ENCODE results near the gene FOSL2.

The FOSL2 gene

GRCh38 chr2:28411956-28412609, 19.4 kb downstream of the FOSL2 start:
- no peak for DNase-seq (ENCODE audit: low read depth in 2 of 2)

DNA sequence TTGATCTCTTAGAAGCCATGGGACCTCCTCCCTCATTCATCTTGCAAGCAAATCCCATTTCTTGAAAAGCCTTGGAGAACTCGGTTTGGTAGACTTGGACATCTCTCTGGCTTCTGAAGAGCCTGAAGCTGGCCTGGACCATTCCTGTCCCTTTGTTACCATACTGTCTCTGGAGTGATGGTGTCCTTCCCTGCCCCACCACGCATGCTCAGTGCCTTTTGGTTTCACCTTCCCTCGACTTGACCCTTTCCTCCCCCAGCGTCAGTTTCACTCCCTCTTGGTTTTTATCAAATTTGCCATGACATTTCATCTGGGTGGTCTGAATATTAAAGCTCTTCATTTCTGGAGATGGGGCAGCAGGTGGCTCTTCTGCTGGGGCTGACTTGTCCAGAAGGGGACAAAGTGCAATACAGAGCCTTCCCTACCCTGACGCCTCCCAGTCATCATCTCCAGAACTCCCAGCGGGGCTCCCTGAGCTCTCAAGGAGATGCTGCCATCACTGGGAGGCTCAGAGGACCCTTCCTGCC, 20.0 kb downstream of the FOSL2 start:
- DNase-seq (ENCODE audit: low read depth in 2 of 2): no peak

DNA sequence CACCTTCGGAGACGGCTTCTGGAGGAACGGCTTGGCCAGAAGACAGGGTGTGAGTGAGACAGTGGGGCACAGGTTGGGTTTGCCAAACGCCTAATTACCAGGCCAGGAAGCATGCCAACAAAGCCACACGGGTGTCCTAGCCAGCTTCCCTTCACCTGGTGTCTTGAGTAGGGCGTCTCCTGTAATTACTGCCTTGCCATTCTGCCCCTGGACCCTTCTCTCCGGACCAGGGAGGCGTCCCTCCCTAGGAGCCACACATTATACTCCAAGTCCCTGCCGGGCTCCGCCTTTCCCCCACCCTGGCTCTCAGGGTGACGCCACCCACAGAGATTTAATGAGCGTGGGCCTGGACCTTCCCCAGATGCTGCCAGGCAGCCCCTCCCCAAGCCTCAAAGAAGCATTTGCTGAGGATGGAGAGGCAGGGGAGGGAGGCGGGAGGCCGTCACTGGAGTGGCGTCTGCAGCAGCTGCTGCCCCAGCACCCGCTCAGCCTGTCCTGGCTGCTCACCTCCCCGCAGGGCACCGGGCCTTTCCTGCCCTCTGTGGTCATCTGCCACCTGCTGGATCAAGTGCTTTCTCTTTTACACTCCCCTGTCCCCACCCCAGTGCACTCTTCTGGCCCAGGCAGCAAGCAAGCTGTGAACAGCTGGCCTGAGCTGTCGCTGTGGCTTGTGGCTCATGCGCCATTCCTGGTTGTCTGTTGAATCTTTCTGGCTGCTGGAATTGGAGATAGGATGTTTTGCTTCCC, 20.7 kb downstream of the FOSL2 start:
- no peak for DNase-seq (ENCODE audit: low read depth in 2 of 2)

DNA sequence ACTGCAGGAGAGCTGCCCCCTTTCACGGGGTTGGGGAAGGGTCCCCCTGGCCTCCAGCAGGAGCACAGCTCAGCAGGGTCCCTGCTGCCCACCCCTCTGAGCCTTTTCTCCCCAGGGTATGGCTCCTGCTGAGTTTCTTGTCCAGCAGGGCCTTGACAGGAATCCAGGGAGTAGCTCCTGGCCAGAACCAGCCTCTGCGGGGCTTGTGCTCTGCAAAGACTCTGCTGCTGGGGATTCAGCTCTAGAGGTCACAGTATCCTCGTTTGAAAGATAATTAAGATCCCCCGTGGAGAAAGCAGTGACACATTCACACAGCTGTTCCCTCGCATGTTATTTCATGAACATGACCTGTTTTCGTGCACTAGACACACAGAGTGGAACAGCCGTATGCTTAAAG, 21.2 kb downstream of the FOSL2 start:
- DNase-seq (ENCODE audit: low read depth in 2 of 2): no peak

DNA sequence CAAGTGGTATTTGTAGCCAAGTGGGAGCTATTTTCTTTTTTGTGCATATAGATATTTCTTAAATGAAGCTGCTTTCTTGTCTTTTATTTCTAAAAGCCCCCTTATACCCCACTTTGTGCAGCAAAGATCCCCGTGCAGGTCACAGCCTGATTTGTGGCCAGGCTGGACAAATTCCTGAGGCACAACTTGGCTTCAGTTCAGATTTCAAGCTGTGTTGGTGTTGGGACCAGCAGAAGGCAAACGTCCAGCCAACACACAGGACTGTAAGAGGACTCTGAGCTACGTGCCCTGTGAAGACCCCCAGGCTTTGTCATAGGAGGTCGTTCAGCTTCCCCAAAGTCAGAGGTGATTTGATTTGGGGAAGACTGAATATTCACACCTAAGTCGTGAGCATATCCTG, 21.9 kb downstream of the FOSL2 start:
- DNase-seq (ENCODE audit: low read depth in 2 of 2): no peak

DNA sequence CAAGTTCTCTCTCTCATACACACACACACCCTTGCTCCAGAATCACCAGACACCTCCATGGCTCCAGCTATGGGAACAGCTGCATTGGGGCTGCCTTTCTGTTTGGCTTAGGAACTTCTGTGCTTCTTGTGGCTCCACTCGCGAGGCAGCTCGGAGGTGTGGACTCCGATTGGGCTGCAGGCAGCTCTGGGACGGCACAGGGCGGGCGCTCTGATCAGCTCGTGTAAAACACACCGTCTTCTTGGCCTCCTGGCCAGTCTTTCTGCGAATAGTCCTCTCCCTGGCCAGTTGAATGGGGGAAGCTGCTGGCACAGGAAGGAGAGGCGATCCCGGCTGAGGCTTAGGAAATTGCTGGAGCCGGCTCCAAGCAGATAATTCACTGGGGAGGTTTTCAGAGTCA, 22.4 kb downstream of the FOSL2 start:
- no peak for DNase-seq (ENCODE audit: low read depth in 2 of 2)

DNA sequence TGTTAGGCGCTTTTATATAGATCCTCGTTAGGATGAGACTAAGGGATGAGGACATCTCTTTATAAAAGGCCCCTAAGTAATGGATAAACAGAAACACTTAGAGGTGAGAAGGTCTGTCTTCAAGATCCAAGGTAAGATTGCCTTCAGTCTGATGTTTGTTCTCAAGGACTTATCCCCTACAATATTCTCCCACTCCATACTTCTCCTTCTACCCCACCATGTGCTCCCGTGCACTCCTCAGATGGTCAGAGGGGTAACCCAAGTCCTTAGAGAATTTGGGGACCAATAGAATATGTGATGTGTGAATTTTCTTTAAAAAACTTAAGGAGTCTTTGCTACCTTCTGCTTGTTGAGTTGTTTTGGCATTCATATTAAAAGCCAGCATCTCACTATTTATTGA, 23.1 kb downstream of the FOSL2 start:
- no peak for DNase-seq (ENCODE audit: low read depth in 2 of 2)

DNA sequence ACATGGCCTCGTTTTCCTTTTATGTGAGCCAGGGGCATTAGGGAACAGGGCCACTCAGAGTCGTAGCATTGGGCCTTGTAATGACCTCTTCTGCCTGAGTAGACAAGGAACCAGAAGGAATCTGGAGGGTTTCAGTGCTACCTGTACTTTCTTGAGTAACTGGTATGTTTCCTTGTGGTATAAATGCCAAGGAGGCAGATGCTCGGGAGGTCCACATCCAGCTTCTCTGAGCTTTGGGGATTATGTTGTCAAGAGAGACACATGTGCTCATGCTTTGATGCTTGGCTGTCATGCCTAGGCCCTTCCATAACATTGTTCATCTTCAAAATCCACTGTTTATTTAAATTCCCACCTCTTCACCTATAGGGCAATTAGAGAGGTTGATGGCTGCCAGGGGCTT, 26.3 kb downstream of the FOSL2 start:
- DNase-seq (ENCODE audit: low read depth in 2 of 2): no peak

DNA sequence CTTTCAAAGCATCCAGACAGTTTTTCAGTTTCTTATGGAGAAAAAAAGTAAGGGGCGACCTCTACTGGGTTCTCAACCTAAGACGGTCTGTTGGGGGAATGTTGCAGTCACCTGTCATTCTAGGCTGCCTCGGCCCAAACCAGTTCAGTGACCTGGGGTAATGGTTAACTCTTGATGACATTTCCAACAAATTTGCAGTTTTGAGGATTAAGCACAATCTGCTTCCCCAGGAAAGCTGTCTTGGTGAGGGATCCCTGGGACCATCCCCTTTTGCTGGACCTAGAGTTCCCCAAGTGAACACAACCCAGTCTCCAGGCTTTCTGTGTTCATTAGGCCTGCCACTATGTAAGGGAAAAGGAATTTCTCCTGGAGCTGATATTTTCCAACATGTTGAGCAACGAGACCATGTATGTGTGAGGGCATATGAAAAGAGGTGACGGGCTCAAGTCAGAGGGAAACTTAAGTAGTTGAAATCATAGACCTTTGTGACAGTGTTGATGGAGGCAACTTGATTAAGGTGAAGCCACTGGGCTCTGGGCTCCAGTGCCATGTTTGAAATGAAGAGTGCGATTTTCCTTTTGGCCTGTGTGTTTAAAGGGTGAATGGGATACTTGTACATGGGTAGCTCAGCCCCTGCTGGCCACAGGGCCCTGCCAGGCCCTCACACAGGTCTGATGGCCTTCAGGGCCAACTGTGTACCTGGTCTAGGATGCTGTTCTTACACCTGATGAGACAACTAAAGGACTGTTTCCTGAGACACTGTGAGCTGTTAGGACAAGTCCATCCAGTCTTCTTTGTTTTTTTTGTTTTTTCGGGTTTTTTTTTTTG, 27.0 kb downstream of the FOSL2 start:
- no peak for DNase-seq (ENCODE audit: low read depth in 2 of 2)

DNA sequence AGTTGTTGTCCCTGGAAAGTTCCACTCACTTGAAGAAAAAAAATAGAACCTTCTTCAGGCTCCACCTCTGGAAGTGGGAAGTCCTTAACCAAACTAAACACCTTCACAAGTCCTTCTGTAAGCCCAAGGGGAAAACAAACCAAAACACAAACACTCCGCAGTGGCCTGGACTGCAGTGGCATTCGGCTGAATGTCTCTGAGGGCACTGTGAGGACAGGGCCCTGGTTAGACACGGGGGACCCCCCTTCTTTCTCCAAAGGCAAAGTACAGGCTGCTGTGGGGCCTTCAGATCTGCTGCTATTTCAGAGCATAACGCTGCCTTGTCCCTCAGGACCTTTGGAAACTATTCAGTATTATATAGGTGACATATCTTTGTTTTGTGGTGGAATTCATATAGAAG, 28.1 kb downstream of the FOSL2 start:
- no peak for DNase-seq (ENCODE audit: low read depth in 2 of 2)

DNA sequence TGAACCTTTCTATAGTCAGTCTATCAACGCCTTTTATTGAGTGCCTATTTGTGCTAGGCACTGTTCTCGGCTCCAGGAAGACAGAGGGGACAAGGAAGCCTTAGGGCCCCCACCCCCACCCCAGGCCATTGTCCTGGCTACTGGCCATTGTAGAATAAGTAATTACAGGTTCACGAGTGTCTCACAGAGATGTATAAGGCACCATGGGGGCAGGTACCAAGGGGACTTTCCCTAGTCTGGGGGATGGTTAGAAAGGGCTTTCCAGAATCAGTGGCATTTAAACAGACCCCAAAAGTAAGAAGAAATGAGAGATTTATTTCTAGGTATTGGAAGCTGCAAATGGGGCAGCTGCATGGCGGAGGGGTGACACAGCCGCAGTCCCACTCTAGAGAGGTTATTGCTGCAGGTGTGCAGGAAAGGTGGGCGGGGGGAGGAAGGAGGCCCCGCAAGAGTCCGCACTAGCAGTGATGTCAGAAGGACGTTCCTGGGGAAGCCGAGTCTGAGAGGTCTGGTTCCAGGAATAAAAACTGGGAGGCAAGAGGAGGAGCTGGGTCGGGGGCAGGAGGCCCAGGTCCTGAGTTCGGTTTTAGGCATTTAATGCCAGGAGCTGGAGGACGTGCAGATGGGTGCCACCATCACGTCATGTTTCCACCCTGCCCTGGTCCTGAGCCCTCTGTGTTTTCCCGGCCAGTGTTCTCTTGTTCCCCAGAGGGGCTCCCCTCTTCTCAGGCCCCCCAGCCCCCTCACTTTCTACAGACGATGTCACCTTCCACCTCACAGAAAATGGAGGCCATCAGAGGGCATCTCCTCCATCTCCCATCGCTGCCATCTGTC, 30.5 kb downstream of the FOSL2 start:
- no peak for DNase-seq (ENCODE audit: low read depth in 2 of 2)

DNA sequence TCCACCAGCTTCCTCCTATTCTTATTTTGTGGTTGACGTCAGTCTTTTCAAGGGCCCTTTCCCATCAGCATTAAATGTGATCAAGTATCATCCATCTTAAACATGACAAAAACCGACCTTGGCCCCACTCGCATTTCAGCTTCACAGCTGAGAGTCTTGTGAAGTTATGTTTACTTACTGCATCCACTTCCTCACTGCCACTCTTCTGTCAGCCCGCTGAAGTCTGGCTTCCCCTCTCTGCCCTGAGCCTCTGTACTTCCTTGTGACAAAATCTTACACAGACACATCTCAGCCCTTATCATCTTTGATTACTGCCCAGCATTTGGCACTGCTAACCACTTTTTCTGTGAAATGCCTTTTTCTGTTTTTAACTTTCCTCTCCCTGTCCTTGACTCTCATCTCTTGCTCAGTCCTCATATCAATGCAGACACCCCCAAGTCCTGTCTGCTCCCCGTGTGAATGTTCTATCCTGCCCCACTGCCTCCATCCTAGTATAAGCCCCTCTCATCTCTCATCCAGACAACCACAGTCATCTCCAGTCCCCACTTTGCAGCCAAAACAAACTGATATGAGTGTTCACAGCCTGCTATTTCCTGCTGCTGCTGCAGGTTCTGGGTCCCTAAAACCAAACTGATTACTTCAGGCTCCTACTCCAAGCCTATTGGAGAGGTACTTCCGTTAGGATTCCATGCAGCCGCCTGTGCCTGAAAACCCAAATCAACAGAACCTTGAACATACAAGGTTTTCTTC, 31.4 kb downstream of the FOSL2 start:
- DNase-seq (ENCODE audit: low read depth in 2 of 2): no peak

DNA sequence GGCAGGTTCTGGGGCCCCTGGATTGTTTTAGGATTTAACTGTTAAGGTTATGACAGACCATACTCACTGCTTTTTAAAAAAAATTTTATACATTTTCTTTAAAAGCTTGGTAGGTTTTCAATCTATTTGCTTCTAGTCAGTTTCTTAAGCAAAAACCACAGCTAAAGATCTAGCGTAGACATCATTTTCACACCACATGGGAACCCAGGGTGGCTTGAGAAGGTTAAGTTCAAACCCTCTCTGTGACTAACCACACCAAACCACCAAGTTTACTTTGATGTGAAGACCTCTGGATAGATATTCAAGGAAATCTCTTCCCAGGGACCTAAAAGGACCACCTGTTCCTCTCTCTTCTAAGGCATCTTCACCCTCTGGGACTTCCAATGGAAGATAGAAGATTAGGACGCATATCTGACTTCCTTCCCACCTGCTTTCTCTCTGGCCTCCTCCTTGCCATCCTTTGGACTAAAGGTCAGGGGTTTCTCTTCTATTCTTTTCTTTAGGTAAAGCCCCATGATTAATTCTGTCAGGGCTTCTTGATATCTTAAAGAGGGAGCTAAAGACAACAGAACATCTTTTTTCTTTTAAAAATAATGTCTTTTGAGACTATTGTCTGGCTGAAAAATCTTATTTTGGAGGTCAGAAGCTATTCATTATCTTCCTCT, 32.3 kb downstream of the FOSL2 start:
- no peak for DNase-seq (ENCODE audit: low read depth in 2 of 2)

DNA sequence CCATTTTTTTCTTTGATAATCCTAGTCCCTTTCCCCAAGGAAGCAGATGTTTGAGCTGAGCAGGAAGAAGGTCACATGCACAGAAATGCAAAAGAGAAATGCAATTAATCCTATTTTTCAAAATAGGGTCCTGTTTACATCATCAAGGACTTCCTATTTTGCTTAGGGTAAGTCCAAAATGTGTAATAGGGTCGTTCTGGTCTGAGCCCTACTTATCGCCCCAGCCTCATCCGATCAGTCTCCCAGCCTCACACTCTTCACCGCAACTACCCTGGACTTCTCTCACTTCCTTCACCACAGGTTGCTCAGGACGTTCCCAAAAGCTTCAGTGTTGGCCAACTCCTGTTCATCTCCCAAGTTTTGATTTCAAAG, 32.8 kb downstream of the FOSL2 start:
- no peak for DNase-seq (ENCODE audit: low read depth in 2 of 2)

DNA sequence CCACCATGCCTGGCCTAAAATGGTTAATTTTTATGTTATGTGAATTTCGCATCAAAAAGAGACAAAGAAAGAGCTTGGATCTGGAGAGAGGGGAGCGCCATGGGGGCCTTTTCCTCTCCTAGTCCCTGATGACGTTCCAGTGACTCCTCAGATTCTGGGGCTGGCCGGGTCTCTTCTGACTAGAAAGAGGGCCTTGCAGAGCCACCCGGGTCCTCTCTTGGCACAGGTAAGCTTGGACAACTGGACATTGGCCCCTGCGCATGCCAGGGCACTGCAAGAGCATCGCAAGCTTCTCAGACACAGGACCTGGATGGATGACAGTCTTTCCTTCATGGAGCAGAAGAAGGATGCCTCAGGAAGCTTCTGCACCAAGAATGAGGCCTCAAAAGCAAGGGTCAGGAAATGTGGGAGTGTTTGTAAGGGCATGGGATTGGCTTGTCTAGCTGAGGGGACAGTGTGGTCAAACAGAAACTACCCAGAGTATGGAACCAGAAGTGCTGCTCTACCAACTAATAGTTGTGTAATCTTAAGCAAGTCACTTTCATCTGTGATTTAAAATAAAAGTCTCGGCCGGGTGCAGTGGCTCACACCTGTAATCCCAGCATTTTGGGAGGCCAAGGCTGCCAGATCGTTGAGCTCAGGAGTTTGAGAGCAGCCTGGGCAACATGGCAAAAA, 35.2 kb downstream of the FOSL2 start:
- no peak for DNase-seq (ENCODE audit: low read depth in 2 of 2)

- DNase-seq (ENCODE audit: low read depth in 2 of 2): no peak
These were observed 35.8 kb downstream of the FOSL2 start for GRCh38 chr2:28428486-28428885.

GRCh38 chr2:28429636-28430376, 37.1 kb downstream of the FOSL2 start:
- no peak for DNase-seq (ENCODE audit: low read depth in 2 of 2)

DNA sequence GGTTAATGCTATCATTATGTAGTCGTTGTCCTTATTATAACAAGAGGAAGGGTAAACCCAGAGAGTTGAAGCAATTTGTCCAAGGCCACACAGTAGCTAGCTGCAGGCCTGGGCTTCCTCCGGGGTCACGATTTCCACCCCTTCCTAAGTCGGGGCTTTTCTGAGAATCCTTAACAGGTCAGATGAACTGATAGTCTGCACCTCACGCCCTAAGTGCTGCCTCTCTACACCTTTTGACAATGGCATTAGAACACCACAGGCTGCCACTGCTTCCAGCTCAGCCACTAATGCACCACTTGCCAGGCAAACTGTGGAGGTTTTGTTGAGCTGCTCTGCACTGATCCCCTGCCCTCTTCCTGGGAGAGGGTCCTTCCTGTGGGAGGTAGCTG, 37.7 kb downstream of the FOSL2 start:
- DNase-seq (ENCODE audit: low read depth in 2 of 2): no peak

DNA sequence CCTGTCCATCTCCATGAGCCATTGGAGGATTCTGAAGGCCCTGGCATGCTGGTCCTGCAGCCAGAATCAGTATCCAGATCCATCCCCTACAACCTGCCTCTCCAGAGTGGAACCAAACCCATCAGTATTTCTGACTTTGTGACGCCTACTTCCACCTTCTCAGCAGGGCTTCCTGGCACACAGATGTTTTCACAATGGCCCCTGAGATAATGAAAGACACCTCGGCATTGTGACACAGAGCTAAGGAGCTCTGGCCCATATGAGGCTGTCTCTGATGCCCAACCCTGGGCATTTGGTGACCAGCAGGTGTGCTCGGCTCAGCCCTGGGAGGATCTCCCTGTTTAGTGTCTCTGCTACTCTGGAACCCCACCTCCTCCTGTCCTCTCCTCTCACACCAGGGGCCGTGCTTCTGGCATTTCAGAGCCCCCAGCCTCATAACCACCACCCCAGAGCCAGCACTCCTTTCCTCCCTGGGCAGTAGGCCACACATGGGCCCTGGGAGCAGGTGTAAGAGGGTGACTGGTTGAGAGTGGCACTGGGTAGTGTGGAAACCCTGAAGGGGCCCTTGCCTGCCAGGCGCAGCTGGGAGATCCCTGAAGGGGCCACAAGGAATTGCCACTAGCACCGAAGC, 38.2 kb downstream of the FOSL2 start:
- DNase-seq (ENCODE audit: low read depth in 2 of 2): no peak

Data from stimulated activated CD4-positive, alpha-beta T cell treated with anti-CD3 and anti-CD28 coated beads, Interleukin-12 subunit alpha, Interleukin-12 subunit beta, amount 100 ng/mL, for 24 hours (primary cell).